Mesenchymal stem cell (in vitro differentiated cells and primary cell): ENCODE data around the gene TBRG1.

Experiments used
- DNase-seq: peaks from one replicate; pipeline ENCODE4 v3.0.0-alpha.2; 2013
- H2AFZ ChIP-seq: one replicate; pipeline ENCODE4 v1.6.1; 2013; ENCODE audit warnings: low read depth, mild to moderate bottlenecking, control low read depth, inconsistent platforms, low read length, moderate library complexity
- H2AK5ac ChIP-seq: 2 replicates; pipeline ENCODE4 v1.6.1; 2013; ENCODE audit warnings: low read length, moderate library complexity, mild to moderate bottlenecking, inconsistent platforms; ENCODE audit not compliant: severe bottlenecking
- H2BK120ac ChIP-seq: one replicate; pipeline ENCODE4 v1.6.1; 2013; ENCODE audit warnings: low read depth, mild to moderate bottlenecking, inconsistent platforms, low read length, moderate library complexity
- H2BK12ac ChIP-seq, 2 experiments: one replicate each; pipeline ENCODE4 v1.6.1; 2013; ENCODE audit warnings: inconsistent platforms in 2 of 2, low read length in 2 of 2, mild to moderate bottlenecking in 2 of 2, moderate library complexity in 2 of 2, control low read depth in 1 of 2
- H2BK15ac ChIP-seq: one replicate; pipeline ENCODE4 v1.6.1; 2013; ENCODE audit warnings: mild to moderate bottlenecking, low read depth, inconsistent platforms; ENCODE audit not compliant: poor library complexity, severe bottlenecking
- H2BK5ac ChIP-seq: 2 replicates; pipeline ENCODE4 v1.6.1; 2013; ENCODE audit warnings: low read depth, mild to moderate bottlenecking, low read length, control low read depth, inconsistent platforms; ENCODE audit not compliant: poor library complexity, severe bottlenecking
- H3K14ac ChIP-seq, 2 experiments: one replicate each; pipeline ENCODE4 v1.6.1; 2013; ENCODE audit warnings: inconsistent platforms in 2 of 2, low read length in 2 of 2, control low read depth in 1 of 2, mild to moderate bottlenecking in 1 of 2, moderate library complexity in 1 of 2
- H3K18ac ChIP-seq, 2 experiments: one replicate each; pipeline ENCODE4 v1.6.1; 2013; ENCODE audit warnings: inconsistent platforms in 2 of 2, low read length in 2 of 2, control low read depth in 1 of 2, low read depth in 1 of 2, mild to moderate bottlenecking in 1 of 2
- H3K23ac ChIP-seq, 2 experiments: one replicate each; pipeline ENCODE4 v1.6.1; 2013; ENCODE audit warnings: inconsistent platforms in 2 of 2, low read length in 2 of 2, mild to moderate bottlenecking in 2 of 2, moderate library complexity in 2 of 2, control low read depth in 1 of 2
- H3K27ac ChIP-seq: 2 replicates; pipeline ENCODE4 v1.5.1; 2013; ENCODE audit warnings: mild to moderate bottlenecking, moderate library complexity, low read length, control low read depth, inconsistent platforms; ENCODE audit not compliant: poor library complexity, severe bottlenecking
- H3K27me3 ChIP-seq, 2 experiments: 2 replicates each; pipeline versions ENCODE4 v1.6.1 to v1.7.0; 2013; ENCODE audit warnings: low read length in 2 of 2, mild to moderate bottlenecking in 2 of 2, moderate library complexity in 2 of 2, control low read depth in 1 of 2, inconsistent platforms in 1 of 2; ENCODE audit not compliant: control insufficient read depth in 1 of 2, insufficient read depth in 1 of 2
- H3K36me3 ChIP-seq, 2 experiments: 2 replicates each; pipeline versions ENCODE4 v1.6.1 to v1.7.0; 2013; ENCODE audit warnings: low read length in 2 of 2, control low read depth in 1 of 2, inconsistent platforms in 1 of 2, low read depth in 1 of 2, mild to moderate bottlenecking in 1 of 2; ENCODE audit not compliant: insufficient read depth in 2 of 2, control insufficient read depth in 1 of 2
- H3K4ac ChIP-seq, 2 experiments: one replicate each; pipeline ENCODE4 v1.6.1; 2013; ENCODE audit warnings: inconsistent platforms in 2 of 2, low read length in 2 of 2, mild to moderate bottlenecking in 2 of 2, moderate library complexity in 2 of 2, control low read depth in 1 of 2, low read depth in 1 of 2
- H3K4me1 ChIP-seq: 2 replicates; pipeline ENCODE4 v1.6.1; 2013; ENCODE audit warnings: low read depth, low read length, control low read depth; ENCODE audit not compliant: control insufficient read depth, insufficient read depth
- H3K4me2 ChIP-seq: 2 replicates; pipeline ENCODE4 v1.6.1; 2013; ENCODE audit warnings: low read length, mild to moderate bottlenecking, inconsistent platforms; ENCODE audit not compliant: poor library complexity, severe bottlenecking
- H3K4me3 ChIP-seq, 2 experiments: 2 replicates each; pipeline versions ENCODE4 v1.5.1 to v1.7.0; 2013; ENCODE audit warnings: low read length in 2 of 2, mild to moderate bottlenecking in 2 of 2, control low read depth in 1 of 2, low read depth in 1 of 2; ENCODE audit not compliant: insufficient read depth in 1 of 2
- H3K79me1 ChIP-seq: replicated peaks from 2 replicates; pipeline ENCODE4 v1.6.1; 2013; ENCODE audit warnings: mild to moderate bottlenecking, control low read depth, low read length, inconsistent platforms; ENCODE audit not compliant: poor library complexity, severe bottlenecking
- H3K9ac ChIP-seq: 2 replicates; pipeline ENCODE4 v1.7.0; 2013; ENCODE audit warnings: mild to moderate bottlenecking, low read length, moderate library complexity
- H3K9me3 ChIP-seq: 2 replicates; pipeline ENCODE4 v1.7.0; 2013; ENCODE audit warnings: mild to moderate bottlenecking, low read length; ENCODE audit not compliant: control insufficient read depth
- H4K8ac ChIP-seq: one replicate; pipeline ENCODE4 v1.6.1; 2013; ENCODE audit warnings: inconsistent platforms, mild to moderate bottlenecking, low read length, moderate library complexity
- H4K91ac ChIP-seq: one replicate; pipeline ENCODE4 v1.6.1; 2013; ENCODE audit warnings: mild to moderate bottlenecking, low read length, inconsistent platforms
- WGBS: methylation state at CpG from one replicate; pipeline ENCODE4 v1.1.7; 2013; ENCODE audit warnings: mixed read lengths; 5-methylcytosine and 5-hydroxymethylcytosine counted together

The TBRG1 gene

DNA sequence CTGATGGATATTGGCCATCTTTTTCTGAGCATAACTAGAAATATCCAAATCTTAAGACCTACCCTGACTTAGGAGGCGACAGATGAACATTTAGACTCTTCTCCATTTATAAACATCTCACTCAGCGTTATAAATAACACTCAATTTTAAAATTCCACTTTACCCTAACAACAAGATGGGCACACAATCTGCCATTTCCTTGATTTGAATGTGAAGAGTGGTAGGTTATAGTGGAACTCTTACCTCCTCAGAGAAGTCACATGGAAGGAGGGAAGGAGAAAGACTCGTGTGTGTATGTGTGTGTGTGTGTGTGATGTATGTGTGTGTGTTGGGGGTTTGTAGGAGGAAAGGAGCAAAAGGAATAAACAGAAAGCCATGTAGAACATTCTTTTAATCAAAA lies 35.8 kb downstream of the TBRG1 start:
- H3K4me1 ChIP-seq = peaks cover 4% of the 10 kb centered on the region
- 96% methylated on average over 2 of the region's 3 CpGs for WGBS
- H3K14ac ChIP-seq = no peak overlapping the region
- H2BK15ac ChIP-seq = no peak overlapping the region
- no peak for DNase-seq
- no peak overlapping the region for H3K18ac ChIP-seq
- peaks cover 0 to 14% of the 10 kb centered on the region in 2 experiments for H3K27me3 ChIP-seq
- no peak overlapping the region for H2BK120ac ChIP-seq
- H3K27ac ChIP-seq = no peak overlapping the region
- H4K91ac ChIP-seq = no peak overlapping the region
- no peak overlapping the region for H3K4ac ChIP-seq
- H3K79me1 ChIP-seq = no peaks in the 10 kb centered on the region
- H3K4me2 ChIP-seq = no peak overlapping the region
- H2AFZ ChIP-seq = no peak overlapping the region
- H4K8ac ChIP-seq = no peak overlapping the region
- H3K9me3 ChIP-seq = no peaks in the 10 kb centered on the region
- no peak overlapping the region for H2AK5ac ChIP-seq
- H3K23ac ChIP-seq = no peak overlapping the region
- H3K4me3 ChIP-seq = no peak overlapping the region
- no peak overlapping the region for H3K9ac ChIP-seq
- H3K36me3 ChIP-seq = peaks cover 0 to 5% of the 10 kb centered on the region in 2 experiments
- no peak overlapping the region for H2BK5ac ChIP-seq
- no peak overlapping the region for H2BK12ac ChIP-seq

DNA sequence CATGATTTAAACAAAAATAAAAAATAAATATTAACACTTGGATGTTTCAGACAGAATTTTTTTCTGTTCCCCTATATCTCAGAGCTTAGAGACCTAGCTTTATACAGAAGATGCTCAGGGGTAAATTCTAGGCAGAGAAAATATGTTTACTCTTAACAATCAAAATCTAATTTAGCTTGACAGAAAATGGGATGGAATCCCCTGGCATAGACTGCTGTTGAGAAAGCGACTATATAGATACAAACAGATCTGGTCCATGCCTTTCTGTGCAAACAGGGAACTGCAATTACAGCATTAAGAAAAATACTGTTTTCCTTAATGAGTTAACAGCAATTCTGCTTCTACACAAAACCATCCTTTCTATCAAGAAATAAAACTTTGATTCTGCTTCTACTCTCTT lies 36.3 kb downstream of the TBRG1 start:
- WGBS = 88% methylated on average over 1 of the region's 1 CpG
- Histone ChIP-seq H3K27ac (no peak overlapping the region), H3K27me3 (peaks cover 0 to 14% of the 10 kb centered on the region in 2 experiments)

DNA sequence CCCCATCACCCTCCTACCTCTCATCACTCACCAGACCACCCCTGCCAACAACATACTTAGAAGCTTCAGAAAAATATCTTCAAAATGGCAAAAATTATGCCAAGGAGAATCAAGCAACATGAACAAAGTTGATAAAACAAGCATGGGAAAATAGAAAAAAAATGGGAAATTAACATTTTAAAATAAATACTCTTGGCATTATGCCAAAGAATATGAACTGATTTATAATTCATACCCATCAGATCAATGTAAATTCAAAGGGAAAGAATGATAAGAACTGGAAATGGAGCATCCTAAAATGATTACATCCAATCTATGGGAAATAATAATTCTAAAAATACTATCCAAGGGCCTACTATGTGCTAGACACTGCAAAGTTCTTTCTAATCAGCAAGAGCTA lies 38.9 kb downstream of the TBRG1 start:
- H3K27me3 ChIP-seq = peaks cover 0 to 14% of the 10 kb centered on the region in 2 experiments
- H3K4ac ChIP-seq = no peak overlapping the region
- no peak overlapping the region for H4K91ac ChIP-seq
- no peak overlapping the region for H4K8ac ChIP-seq
- no peak overlapping the region for H3K4me2 ChIP-seq
- H3K14ac ChIP-seq = no peak overlapping the region
- no peaks in the 10 kb centered on the region for H3K9me3 ChIP-seq
- no peak overlapping the region for H2BK15ac ChIP-seq
- H3K36me3 ChIP-seq = peaks cover 0 to 8% of the 10 kb centered on the region in 2 experiments
- no peak for DNase-seq
- peaks cover 4% of the 10 kb centered on the region for H3K4me1 ChIP-seq
- no peaks in the 10 kb centered on the region for H3K79me1 ChIP-seq
- no peak overlapping the region for H3K27ac ChIP-seq
- no peak overlapping the region for H2BK12ac ChIP-seq
- H2AK5ac ChIP-seq = no peak overlapping the region
- H3K18ac ChIP-seq = no peak overlapping the region
- no peak overlapping the region for H3K4me3 ChIP-seq
- no peak overlapping the region for H3K23ac ChIP-seq
- H2AFZ ChIP-seq = no peak overlapping the region
- no peak overlapping the region for H2BK120ac ChIP-seq
- H3K9ac ChIP-seq = no peak overlapping the region
- H2BK5ac ChIP-seq = no peak overlapping the region

More for the DNA sequence above, 36.3 kb downstream of the TBRG1 start:
- Histone ChIP-seq H2BK12ac (no peak overlapping the region), H4K8ac (no peak overlapping the region), H2BK15ac (no peak overlapping the region), H2AFZ (no peak overlapping the region), H3K14ac (no peak overlapping the region), H3K4me3 (no peak overlapping the region), H3K9me3 (no peaks in the 10 kb centered on the region), H3K79me1 (no peaks in the 10 kb centered on the region), H2BK5ac (no peak overlapping the region), H3K4ac (no peak overlapping the region), H3K23ac (no peak overlapping the region), H2AK5ac (no peak overlapping the region), H3K18ac (no peak overlapping the region), H3K9ac (no peak overlapping the region), H3K36me3 (peaks cover 0 to 5% of the 10 kb centered on the region in 2 experiments), H3K4me2 (no peak overlapping the region), H2BK120ac (no peak overlapping the region), H4K91ac (no peak overlapping the region), H3K4me1 (peaks cover 4% of the 10 kb centered on the region)
- no peak for DNase-seq

DNA sequence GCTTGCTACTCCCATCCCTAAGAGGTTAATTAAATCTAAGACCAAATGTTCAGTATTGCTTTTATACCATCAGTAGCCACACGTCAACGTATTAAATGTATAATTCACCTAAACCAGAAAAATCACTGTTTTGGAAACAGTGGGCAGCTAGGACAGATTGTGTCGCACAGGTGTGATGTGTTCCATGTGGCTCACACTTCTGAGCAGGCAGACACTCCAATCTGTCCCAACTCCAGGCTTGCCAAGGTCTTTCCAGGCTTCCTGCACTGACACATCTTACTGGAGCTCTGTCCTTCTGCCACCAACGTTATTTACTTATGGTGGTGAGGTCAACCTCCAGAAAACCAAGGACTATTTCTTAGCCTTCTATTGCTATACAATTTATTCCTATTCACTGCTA lies 39.4 kb downstream of the TBRG1 start:
- H2BK15ac ChIP-seq = no peak overlapping the region
- DNase-seq = no peak
- H3K14ac ChIP-seq = no peak overlapping the region
- no peaks in the 10 kb centered on the region for H3K79me1 ChIP-seq
- H3K9ac ChIP-seq = no peak overlapping the region
- no peak overlapping the region for H3K4ac ChIP-seq
- H3K4me3 ChIP-seq = no peak overlapping the region
- no peaks in the 10 kb centered on the region for H3K9me3 ChIP-seq
- H3K36me3 ChIP-seq = peaks cover 0 to 10% of the 10 kb centered on the region in 2 experiments
- no peak overlapping the region for H4K91ac ChIP-seq
- no peaks in the 10 kb centered on the region for H3K4me1 ChIP-seq
- H4K8ac ChIP-seq = no peak overlapping the region
- no peak overlapping the region for H3K23ac ChIP-seq
- WGBS = 86% methylated on average over 4 of the region's 4 CpGs
- no peak overlapping the region for H3K27ac ChIP-seq
- H2BK12ac ChIP-seq = no peak overlapping the region
- no peak overlapping the region for H2AK5ac ChIP-seq
- no peak overlapping the region for H3K18ac ChIP-seq
- no peak overlapping the region for H3K4me2 ChIP-seq
- H2BK5ac ChIP-seq = no peak overlapping the region
- no peak overlapping the region for H2AFZ ChIP-seq
- H2BK120ac ChIP-seq = no peak overlapping the region
- H3K27me3 ChIP-seq = peaks cover 0 to 8% of the 10 kb centered on the region in 2 experiments
